Measurements from ENCODE around the gene PTPRT.
"Not testable (repeated sequence)": the region's sequence is repeated elsewhere in the genome, so short reads cannot be mapped to it uniquely, and the experiment has no call there.

PTPRT gene

GRCh38 chr20:42945234-42945994, 244.3 kb downstream of the PTPRT start:
- DNase-seq (ENCODE audit: insufficient read length, low spot score) (no peak), FAIRE-seq (no peak)
- TF ChIP-seq POLR2A (IDR thresholded peaks at IDR 0.05; ENCODE audit: low read depth, low read length): no peak

- no peak for TF ChIP-seq POLR2A (IDR thresholded peaks at IDR 0.05; ENCODE audit: low read depth, low read length)
- DNase-seq (ENCODE audit: insufficient read length, low spot score): no peak
- FAIRE-seq: no peak
Measured at GRCh38 chr20:42941629-42942028, 248.1 kb downstream of the PTPRT start.

GRCh38 chr20:42938441-42939205, 251.1 kb downstream of the PTPRT start:
- TF ChIP-seq POLR2A (IDR thresholded peaks at IDR 0.05; ENCODE audit: low read depth, low read length): no peak
- no peak for DNase-seq (ENCODE audit: insufficient read length, low spot score)
- FAIRE-seq: no peak

- FAIRE-seq (no peak), DNase-seq (ENCODE audit: insufficient read length, low spot score) (no peak)
- no peak for TF ChIP-seq POLR2A (IDR thresholded peaks at IDR 0.05; ENCODE audit: low read depth, low read length)
Measured at GRCh38 chr20:42936482-42936881, 253.2 kb downstream of the PTPRT start.

- no peak for DNase-seq (ENCODE audit: insufficient read length, low spot score)
- no peak for TF ChIP-seq POLR2A (IDR thresholded peaks at IDR 0.05; ENCODE audit: low read depth, low read length)
- no peak for FAIRE-seq
Measured at GRCh38 chr20:42924215-42924614, 265.5 kb downstream of the PTPRT start.

GRCh38 chr20:42923348-42923918, 266.3 kb downstream of the PTPRT start:
- no peak for TF ChIP-seq POLR2A (IDR thresholded peaks at IDR 0.05; ENCODE audit: low read depth, low read length)
- no peak for FAIRE-seq
- no peak for DNase-seq (ENCODE audit: insufficient read length, low spot score)

- no peak for DNase-seq (ENCODE audit: insufficient read length, low spot score)
- no peak for TF ChIP-seq POLR2A (IDR thresholded peaks at IDR 0.05; ENCODE audit: low read depth, low read length)
- no peak for FAIRE-seq
Measured at GRCh38 chr20:42920776-42921175, 268.9 kb downstream of the PTPRT start.

GRCh38 chr20:42919316-42919715, 270.4 kb downstream of the PTPRT start:
- TF ChIP-seq POLR2A (IDR thresholded peaks at IDR 0.05; ENCODE audit: low read depth, low read length): no peak
- no peak for FAIRE-seq

GRCh38 chr20:42915081-42915480, 274.6 kb downstream of the PTPRT start:
- FAIRE-seq: no peak
- DNase-seq (ENCODE audit: insufficient read length, low spot score): no peak

More at GRCh38 chr20:42919316-42919715, 270.4 kb downstream of the PTPRT start:
- DNase-seq (ENCODE audit: insufficient read length, low spot score): no peak

GRCh38 chr20:42914302-42914701, 275.4 kb downstream of the PTPRT start:
- DNase-seq (ENCODE audit: insufficient read length, low spot score): no peak
- no peak for FAIRE-seq
- no peak for TF ChIP-seq POLR2A (IDR thresholded peaks at IDR 0.05; ENCODE audit: low read depth, low read length)

More at GRCh38 chr20:42915081-42915480, 274.6 kb downstream of the PTPRT start:
- no peak for TF ChIP-seq POLR2A (IDR thresholded peaks at IDR 0.05; ENCODE audit: low read depth, low read length)

GRCh38 chr20:42910808-42911207, 278.9 kb downstream of the PTPRT start:
- not testable (repeated sequence) for FAIRE-seq

GRCh38 chr20:42907730-42908129, 282.0 kb downstream of the PTPRT start:
- FAIRE-seq (no peak), DNase-seq (ENCODE audit: insufficient read length, low spot score) (no peak)
- TF ChIP-seq POLR2A (IDR thresholded peaks at IDR 0.05; ENCODE audit: low read depth, low read length): no peak

More at GRCh38 chr20:42910808-42911207, 278.9 kb downstream of the PTPRT start:
- DNase-seq (ENCODE audit: insufficient read length, low spot score): not testable (repeated sequence)

- FAIRE-seq (no peak), DNase-seq (ENCODE audit: insufficient read length, low spot score) (no peak)
- no peak for TF ChIP-seq POLR2A (IDR thresholded peaks at IDR 0.05; ENCODE audit: low read depth, low read length)
Measured at GRCh38 chr20:42906120-42906519, 283.6 kb downstream of the PTPRT start.

GRCh38 chr20:42902509-42902908, 287.2 kb downstream of the PTPRT start:
- no peak for TF ChIP-seq POLR2A (IDR thresholded peaks at IDR 0.05; ENCODE audit: low read depth, low read length)
- DNase-seq (ENCODE audit: insufficient read length, low spot score) (no peak), FAIRE-seq (no peak)
